Ovary (tissue), 9 donors: ENCODE measurements around the gene NSFL1C. TPM values are rescaled to one million over a fixed set of nuclear protein-coding genes. Genes with fewer than 3 reads are reported as not detected.

ENCODE experiments used
- DNase-seq, 5 donors: peaks; one replicate each; pipeline ENCODE4 v3.0.0-alpha.2; 2019 to 2020
- H3K27ac ChIP-seq, 2 donors: fragments of 200-600 bp; one replicate each; pipeline versions ENCODE4 v1.5.1 to v1.8.0; 2019 to 2022
- H3K27me3 ChIP-seq: fragments of 200-600 bp; one replicate; pipeline ENCODE4 v1.8.0; 2022
- H3K36me3 ChIP-seq: fragments of 200-600 bp; sonication (generic); one replicate; pipeline ENCODE4 v1.5.1; 2019
- H3K4me1 ChIP-seq: one replicate; pipeline ENCODE4 v1.8.1; 2013; ENCODE audit warnings: mild to moderate bottlenecking, moderate library complexity; ENCODE audit not compliant: insufficient read depth
- H3K4me3 ChIP-seq: fragments of 200-600 bp; sonication (generic); one replicate; pipeline ENCODE4 v1.5.1; 2017
- H3K9me3 ChIP-seq, 2 donors: fragments of 200-600 bp in 1 of 2; sonication (generic) in 1 of 2; one replicate each; pipeline versions ENCODE4 v1.5.1 to v1.8.1; 2013 to 2019; ENCODE audit warnings: mild to moderate bottlenecking in 1 of 2, moderate library complexity in 1 of 2
- EP300 ChIP-seq: sonication (generic); formaldehyde crosslinking; IDR thresholded peaks from one replicate; pipeline ENCODE4 v1.6.1; 2017; ENCODE audit warnings: antibody characterized with exemption
- POLR2A ChIP-seq: fragments of 450-650 bp; IDR thresholded peaks from one replicate; pipeline ENCODE4 v1.6.1; 2017; ENCODE audit warnings: antibody characterized with exemption, mild to moderate bottlenecking, moderate library complexity
- WGBS, 3 donors: extraction: QIAGEN DNeasy Blood & Tissue Kit in 1 of 3; methylation state at CpG; one replicate each; pipeline versions ENCODE4 v1.1.5 to v1.1.7; 2013 to 2017; 5-methylcytosine and 5-hydroxymethylcytosine counted together
- intact Hi-C, 4 donors: fragments of 100-400 bp; cut with DNase I; formaldehyde crosslinking; loops; one replicate each; pipeline versions ENCODE4 v1.11.0 to v1.15.1; 2022 to 2023
- polyA plus RNA-seq, 2 donors: library from polyadenylated mRNA; stranded (reverse); fragments of 200-250 nt in 1 of 2; fragments of 350-450 nt in 1 of 2; fragmentation: Illumina TruSeq in 1 of 2; extraction: RNeasy Lipid Tissue Mini Kit (QIAGEN cat#74804) in 1 of 2; gene quantifications; one replicate each; pipeline ENCODE4 v1.2.3, GENCODE V29; 2013 to 2014
- total RNA-seq, 7 donors: library from RNA; depleted of rRNA in 2 of 7; stranded (reverse); fragments of >200 nt in 2 of 7; fragmentation: NEBNext Ultra II Directional in 3 of 7; extraction: Animal tissue kit (Norgen Biotek cat#: 25700) in 3 of 7; gene quantifications; one replicate each; pipeline versions ENCODE4 v1.1.0 to v1.2.4, GENCODE V29; 2016 to 2023
- TF ChIP-seq, protein P1 (sequence below), 3 donors: fragments of 450-650 bp in 2 of 3; fragments of 200-600 bp in 1 of 3; IDR thresholded peaks; one replicate each; pipeline versions ENCODE4 v1.5.1 to v1.8.0; 2016 to 2022; ENCODE audit warnings: antibody characterized with exemption in 3 of 3, mild to moderate bottlenecking in 1 of 3
- donor health status: DM: no; HTN: no; CAD: no; lungs with moderate emphysema.
- donor health status: DM: no; HTN: no; CAD: no.
- donor health status: Bipolar disorder and iron deficiency.
- donor health status: DM: yes; HTN: yes; CAD: no.
- donor health status: DM: no; HTN: no; CAD: no.
- donor health status: DM: yes; HTN: yes; CAD: no.

NSFL1C gene
- total and polyA plus RNA-seq, 9 donors: 23.4 to 105 (median 63.2) TPM

DNA sequence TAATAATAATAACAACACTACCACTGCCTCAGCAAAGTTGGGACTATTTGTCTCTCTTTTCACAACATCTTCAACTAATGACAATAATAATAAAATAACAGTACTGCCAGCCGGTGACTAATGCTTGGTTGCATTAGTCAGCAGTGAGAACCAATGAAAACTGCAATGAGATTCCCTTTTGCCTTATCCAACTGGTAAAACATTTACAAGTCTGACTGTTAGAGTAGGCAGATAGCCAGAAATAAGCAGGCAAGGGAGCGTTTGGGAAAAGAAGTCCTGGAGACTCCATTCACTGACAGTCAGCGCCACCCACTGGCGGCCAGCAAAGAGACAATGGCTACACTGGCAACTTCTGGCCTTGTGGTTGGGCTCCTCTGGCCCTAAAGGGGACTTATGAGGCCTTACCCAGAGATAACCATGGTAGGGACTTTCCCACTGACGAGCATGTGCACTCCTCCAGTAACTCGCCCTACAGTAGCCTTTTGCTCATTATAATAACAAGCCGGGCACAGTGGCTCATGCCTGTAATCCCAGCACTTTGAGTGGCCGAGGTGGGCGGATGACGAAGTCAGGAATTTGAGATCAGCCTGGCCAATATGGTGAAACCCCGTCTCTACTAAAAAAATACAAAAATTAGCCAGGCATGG, 3.4 kb upstream of the NSFL1C start:
- Histone ChIP-seq H3K27me3 (no peaks in the 10 kb centered on the region), H3K4me3 (no peak overlapping the region), H3K9me3 (no peaks in the 10 kb centered on the region), H3K36me3 (no peaks in the 10 kb centered on the region), H3K27ac (no peak overlapping the region), H3K4me1 (peaks cover 8% of the 10 kb centered on the region)
- intact Hi-C loops: loop anchor here in 2 of 4 donors (5.0 kb wide), 3 partner anchors 78 to 353 kb away; partner anchors contain the start of genes FKBP1A (in 1 of the 2) and PSMF1 (in 1 of the 2)
- DNase-seq: peak; percentile 27 to 66 (median 48)
- no peak for TF ChIP-seq EP300
- TF ChIP-seq, protein P1, sequence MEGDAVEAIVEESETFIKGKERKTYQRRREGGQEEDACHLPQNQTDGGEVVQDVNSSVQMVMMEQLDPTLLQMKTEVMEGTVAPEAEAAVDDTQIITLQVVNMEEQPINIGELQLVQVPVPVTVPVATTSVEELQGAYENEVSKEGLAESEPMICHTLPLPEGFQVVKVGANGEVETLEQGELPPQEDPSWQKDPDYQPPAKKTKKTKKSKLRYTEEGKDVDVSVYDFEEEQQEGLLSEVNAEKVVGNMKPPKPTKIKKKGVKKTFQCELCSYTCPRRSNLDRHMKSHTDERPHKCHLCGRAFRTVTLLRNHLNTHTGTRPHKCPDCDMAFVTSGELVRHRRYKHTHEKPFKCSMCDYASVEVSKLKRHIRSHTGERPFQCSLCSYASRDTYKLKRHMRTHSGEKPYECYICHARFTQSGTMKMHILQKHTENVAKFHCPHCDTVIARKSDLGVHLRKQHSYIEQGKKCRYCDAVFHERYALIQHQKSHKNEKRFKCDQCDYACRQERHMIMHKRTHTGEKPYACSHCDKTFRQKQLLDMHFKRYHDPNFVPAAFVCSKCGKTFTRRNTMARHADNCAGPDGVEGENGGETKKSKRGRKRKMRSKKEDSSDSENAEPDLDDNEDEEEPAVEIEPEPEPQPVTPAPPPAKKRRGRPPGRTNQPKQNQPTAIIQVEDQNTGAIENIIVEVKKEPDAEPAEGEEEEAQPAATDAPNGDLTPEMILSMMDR (IDR thresholded peaks at IDR 0.05): peak in 1 of 3 donors; percentile 11
- WGBS, 3 donors: 18 to 21% (median 20%) methylated on average over 11 of the region's 11 CpGs

DNA sequence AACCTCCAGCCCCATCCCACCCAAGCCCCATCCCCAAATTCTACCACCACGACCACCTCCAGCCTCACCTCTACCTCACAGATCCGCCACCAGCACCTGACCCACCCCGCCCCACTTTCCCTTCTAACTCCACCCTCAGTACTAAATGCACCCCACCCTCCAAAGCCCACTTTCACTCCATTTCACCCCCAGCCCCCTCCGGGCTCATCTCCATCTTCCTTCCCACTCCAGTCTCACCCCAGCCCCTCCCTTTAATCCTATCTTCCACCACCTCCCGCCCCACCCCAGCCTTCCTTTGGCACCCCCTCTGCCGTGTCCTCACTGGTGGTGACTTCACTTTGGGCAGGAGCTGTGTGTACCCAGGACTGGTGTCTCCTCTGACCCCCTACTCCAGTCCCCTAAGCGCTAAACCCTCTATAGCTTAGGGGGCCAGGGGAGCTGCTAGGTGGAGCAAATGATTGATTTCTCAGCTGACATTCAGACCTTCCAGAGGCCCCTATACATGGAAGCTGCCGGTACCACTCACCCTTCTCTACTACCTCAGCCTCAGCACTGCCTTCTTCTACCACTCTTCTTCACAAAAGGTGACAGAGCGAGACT, 2.8 kb upstream of the NSFL1C start:
- no peak overlapping the region for H3K27ac ChIP-seq
- no peak for TF ChIP-seq POLR2A
- TF ChIP-seq EP300: no peak
- TF ChIP-seq, protein P1 (IDR thresholded peaks at IDR 0.05): no peak

DNA sequence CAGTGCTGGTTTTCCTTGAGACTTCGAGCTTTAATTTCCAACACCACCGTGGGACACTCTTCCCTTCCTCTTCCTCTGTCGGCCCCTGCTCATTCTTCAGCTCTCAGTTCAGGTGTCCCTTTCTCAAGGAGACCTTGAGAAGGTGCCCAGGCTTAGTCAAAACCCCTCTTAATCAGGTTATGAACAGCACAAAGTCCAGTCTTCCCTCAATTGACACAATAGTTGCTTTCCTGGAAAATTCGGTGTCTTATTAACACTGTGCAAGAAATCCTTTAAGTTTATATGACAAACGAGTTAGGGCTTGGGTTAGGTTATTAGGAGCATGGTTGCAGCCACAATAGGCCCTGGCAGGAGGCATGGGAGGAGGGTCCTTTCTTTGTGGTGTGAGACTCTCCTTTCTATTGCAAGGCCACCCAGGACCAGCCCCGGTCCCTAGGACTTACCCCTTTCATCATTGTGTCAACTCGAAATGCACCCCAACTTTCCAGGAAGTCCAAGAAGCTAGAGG, 1.5 kb upstream of the NSFL1C start:
- Histone ChIP-seq H3K27ac (no peak overlapping the region), H3K27me3 (no peaks in the 10 kb centered on the region), H3K4me1 (peaks cover 10% of the 10 kb centered on the region), H3K9me3 (no peaks in the 10 kb centered on the region), H3K4me3 (no peak overlapping the region), H3K36me3 (no peaks in the 10 kb centered on the region)
- 69 to 86% (median 71%) methylated on average over 7 of the region's 7 CpGs for WGBS, 3 donors
- TF ChIP-seq EP300 (no peak), POLR2A (no peak)
- TF ChIP-seq, protein P1 (IDR thresholded peaks at IDR 0.05): no peak
- intact Hi-C loops: loop anchor here in 2 of 4 donors (5.0 kb wide), 3 partner anchors 76 to 351 kb away; partner anchors contain the start of genes FKBP1A (in 1 of the 2) and PSMF1 (in 1 of the 2)
- no peak for DNase-seq

More for the DNA sequence above, 2.8 kb upstream of the NSFL1C start:
- intact Hi-C loops: loop anchor here in 2 of 4 donors (5.0 kb wide), 3 partner anchors 77 to 352 kb away; partner anchors contain the start of genes FKBP1A (in 1 of the 2) and PSMF1 (in 1 of the 2)
- H3K27me3 ChIP-seq: no peaks in the 10 kb centered on the region
- H3K9me3 ChIP-seq: no peaks in the 10 kb centered on the region
- no peaks in the 10 kb centered on the region for H3K36me3 ChIP-seq
- 56 to 65% (median 63%) methylated on average over 9 of the region's 9 CpGs for WGBS, 3 donors
- DNase-seq: no peak
- H3K4me3 ChIP-seq: no peak overlapping the region
- H3K4me1 ChIP-seq: peaks cover 10% of the 10 kb centered on the region

DNA sequence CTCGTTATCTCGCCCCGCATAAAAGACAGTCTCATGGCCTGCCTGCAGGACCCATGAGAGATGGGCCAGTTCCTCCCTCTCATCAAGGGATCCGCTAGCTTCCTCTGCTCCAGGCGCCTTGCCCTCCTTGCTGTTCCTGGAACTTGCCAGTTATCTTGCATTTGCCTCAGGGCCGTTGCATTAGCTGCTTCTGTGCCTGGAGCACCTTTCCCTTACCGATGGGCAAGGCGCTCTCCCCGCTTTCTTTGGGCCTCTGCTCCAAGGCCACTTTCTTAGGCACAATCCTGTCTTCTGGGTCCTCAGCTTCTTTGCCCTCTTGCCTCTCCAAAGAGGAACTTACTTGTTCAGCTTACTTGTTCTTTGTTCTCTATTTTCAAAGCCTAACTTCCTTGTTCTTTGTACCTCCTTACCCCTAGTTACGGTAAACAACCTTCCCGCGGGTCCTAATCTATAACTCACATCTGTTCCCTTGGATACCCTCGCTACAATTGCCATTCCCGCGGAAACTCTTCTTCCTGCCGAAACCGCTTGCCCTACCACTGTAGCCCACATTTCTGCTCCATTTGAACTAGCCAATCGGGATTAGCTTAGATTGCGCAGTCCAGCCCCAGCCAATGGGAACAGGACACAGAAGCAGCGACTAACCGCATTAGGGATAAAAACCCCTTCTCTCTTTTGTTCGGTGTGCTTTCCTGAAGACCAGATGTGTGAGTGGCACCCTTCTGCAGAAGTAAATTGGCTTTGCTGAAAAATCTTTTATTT, 887 bp upstream of the NSFL1C start:
- TF ChIP-seq EP300 (no peak), POLR2A (no peak)
- TF ChIP-seq, protein P1 (IDR thresholded peaks at IDR 0.05): no peak
- H3K4me1 ChIP-seq: peaks cover 10% of the 10 kb centered on the region

More for the DNA sequence above, 887 bp upstream of the NSFL1C start:
- Histone ChIP-seq H3K4me3 (no peak overlapping the region), H3K36me3 (no peaks in the 10 kb centered on the region), H3K27me3 (no peaks in the 10 kb centered on the region), H3K9me3 (no peaks in the 10 kb centered on the region), H3K27ac (no peak overlapping the region)
- DNase-seq: peak in 2 of 5 donors; percentile 27
- 63 to 68% (median 67%) methylated on average over 22 of the region's 22 CpGs for WGBS, 3 donors
- intact Hi-C loops: loop anchor here in 2 of 4 donors (5.0 kb wide), 3 partner anchors 75 to 350 kb away; partner anchors contain the start of genes FKBP1A (in 1 of the 2) and PSMF1 (in 1 of the 2)
